ENCODE measurements around the gene RPA4.
"Not testable (repeated sequence)": the region's sequence is repeated elsewhere in the genome, so short reads cannot be mapped to it uniquely, and the experiment has no call there.

Gene RPA4, protein sequence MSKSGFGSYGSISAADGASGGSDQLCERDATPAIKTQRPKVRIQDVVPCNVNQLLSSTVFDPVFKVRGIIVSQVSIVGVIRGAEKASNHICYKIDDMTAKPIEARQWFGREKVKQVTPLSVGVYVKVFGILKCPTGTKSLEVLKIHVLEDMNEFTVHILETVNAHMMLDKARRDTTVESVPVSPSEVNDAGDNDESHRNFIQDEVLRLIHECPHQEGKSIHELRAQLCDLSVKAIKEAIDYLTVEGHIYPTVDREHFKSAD

DNA sequence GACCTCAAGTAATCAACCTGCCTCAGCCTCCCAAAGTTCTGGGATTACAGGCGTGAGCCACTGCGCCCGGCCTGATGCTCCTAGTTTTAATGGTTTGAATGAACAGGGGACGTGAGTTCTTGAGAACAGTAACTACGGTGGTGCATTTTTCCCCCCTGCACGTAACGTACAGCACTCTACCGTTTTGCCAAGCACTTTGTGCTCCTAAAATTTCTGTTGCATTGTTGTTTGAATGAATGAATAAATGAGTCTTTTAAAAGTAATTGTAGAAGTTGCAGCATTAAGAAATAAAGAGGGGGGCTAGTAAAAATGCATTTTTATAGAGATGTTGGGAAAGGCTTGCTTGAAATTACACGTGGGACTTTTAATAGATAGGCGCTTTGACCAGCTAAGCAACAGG, at the start of gene RPA4:
TSS of gene RPA4 (plus strand) at position 301 of the 400 bp plus-strand sequence. CDS start 403 bp downstream, outside the sequence.
- no peak for DNase-seq

DNA sequence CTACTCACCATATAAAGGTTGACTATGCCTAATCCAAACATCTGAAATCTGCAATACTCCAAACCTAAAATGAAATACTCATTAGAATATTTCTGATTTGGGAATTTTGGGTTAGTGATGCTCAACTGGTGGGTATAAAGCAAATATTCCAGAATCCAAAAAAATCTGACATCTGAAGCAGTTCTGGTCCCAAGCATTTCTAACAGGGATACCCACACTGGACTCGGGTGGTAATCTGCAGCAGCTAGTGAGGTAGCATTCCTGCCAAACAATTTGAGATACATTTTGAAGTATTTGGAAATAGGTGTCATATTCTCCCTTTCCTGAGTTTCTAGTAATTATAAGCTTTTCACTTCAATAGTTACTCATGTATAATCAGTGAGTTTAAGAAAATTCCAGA, 49.6 kb upstream of the RPA4 start:
- DNase-seq = no peak

DNA sequence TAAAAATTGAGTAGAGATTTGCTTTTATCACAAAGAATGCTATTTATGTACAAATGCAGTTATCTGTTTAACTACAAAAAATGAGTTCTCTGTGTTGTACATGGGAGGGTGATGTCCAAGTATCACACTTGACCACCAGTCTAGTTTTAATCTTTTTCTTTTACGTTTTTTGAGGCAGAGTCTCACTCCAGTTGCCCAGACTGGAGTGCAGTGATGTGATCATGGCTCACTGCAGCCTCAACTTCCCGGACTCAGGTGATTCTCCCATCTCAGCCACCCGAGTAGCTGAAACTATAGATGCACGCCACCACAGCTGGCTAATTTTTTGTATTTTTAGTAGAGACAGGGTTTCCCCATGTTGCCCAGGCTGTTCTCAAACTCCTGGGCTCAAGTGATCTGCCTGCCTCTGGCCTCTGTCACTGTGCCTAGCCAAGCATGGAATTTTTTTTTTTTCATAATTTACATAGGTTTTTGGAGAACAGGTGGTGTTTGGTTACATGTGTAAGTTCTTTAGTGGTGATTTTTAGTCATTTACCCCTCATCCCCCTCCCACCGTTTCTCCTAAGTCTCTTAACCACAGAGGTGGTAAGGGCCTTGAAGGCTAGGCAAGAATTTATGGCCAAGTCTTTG, 47.9 kb upstream of the RPA4 start:
- DNase-seq = no peak

DNA sequence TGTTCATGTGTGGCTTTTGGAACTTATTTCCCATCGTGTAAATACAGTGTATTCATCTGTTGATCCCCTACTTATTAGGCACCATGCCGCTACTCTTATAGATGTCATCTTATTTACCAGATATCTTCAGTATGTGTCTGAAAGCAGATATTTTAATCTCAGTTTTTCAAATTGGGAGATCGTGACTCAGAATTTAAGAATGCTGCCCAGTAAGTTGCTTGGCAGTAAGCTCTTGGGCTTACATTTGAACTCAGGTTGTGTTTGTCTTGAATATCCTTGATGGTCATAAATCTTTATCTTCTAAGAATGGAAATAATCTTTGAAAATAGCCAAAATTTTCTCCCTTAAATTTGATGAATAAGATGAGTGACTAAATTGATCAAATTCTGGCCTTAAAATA, 45.9 kb upstream of the RPA4 start:
- no peak for DNase-seq

DNA sequence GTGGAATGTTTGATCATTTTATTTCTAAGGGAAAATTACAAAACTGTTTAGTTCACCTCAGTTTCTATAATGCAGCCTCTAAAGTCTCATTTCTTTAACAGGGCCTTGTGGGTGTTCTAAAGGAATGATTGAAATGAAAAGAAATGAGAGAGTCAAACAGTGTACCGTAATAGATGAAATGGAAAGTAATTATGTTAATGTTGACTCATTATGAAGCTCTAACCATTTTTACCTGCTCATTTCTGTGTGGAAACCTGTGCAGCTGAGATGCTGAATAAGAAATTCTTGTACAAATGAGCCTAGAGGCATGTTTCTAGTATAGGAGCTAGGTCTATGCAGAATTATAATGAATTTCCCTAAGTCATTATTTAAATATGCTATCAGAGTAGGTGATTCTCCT, 45.2 kb upstream of the RPA4 start:
- peak; percentile 3 for DNase-seq

DNA sequence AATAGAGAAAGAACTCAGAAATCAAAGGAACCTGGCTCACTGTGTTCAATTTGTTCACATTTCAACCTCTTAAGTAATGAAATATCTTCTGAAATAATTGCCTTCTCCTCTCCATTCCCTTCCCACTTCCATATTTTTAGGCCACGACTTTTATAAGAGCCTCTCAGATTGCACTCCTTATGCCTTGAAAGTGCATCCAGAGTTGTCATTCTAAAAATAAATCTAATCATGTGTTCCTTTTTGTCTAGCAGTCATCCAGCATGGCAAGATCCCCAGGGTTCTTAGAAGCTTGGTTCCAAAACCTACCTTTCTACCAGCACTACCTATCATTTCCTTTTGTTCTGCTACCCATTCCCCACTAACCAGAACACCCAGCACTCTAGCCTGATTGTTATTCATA, 42.4 kb upstream of the RPA4 start:
- DNase-seq = no peak

DNA sequence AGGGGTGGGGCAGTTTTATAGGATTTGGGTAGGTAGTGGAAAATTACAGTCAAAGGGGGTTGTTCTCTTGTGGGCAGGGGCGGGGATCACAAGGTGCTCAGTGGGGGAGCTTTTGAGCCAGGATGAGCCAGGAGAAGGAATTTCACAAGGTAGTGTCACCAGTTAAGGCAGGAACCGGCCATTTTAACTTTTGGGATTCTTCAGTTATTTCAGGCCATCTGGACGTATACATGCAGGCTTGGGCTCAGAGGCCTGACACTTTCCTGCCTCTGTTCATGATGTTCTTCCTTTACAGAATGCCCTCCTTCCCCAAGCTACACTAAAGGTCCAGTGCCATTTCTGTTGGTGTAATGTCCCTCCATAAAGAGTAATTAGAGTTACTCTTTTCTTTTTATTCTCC, 41.8 kb upstream of the RPA4 start:
- DNase-seq = not testable (repeated sequence)

DNA sequence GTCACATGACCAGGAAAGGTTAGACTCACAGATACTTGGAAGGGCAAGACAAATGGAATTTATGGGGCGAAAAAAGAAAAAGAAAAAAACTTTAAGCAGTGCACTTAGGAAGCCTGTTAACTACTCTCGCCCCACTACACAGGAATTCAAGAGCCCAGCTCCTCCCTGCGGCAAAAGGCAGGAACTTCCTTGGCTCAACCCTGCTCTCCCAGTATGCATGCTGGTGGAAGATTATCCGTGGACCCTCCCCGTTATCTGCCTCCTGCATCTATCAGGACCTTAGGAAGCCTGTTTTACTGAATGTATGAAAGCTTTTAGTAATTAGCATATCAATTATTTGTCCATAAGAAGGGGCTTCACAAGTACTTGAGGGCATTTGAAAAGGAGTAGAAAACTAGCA, 40.1 kb upstream of the RPA4 start:
- no peak for DNase-seq

DNA sequence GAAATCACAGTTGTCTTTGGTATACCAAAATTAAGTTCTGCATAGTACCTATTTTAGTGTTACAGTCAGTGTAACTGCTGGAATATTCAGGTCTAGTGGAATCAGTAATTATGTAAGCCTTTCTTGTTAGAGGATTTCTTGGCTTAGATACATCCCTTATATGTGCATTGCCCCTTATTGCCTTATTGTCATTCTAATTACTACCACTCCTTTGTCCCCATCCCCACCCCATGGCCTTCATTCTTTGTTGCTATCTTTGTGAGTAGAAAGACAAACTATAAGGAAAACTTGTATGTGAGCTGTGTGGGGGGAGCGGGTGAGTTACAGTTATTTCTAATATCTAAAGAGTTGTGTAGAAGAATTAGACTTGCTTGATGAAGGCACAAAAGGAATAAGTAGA, 36.9 kb upstream of the RPA4 start:
- no peak for DNase-seq

DNA sequence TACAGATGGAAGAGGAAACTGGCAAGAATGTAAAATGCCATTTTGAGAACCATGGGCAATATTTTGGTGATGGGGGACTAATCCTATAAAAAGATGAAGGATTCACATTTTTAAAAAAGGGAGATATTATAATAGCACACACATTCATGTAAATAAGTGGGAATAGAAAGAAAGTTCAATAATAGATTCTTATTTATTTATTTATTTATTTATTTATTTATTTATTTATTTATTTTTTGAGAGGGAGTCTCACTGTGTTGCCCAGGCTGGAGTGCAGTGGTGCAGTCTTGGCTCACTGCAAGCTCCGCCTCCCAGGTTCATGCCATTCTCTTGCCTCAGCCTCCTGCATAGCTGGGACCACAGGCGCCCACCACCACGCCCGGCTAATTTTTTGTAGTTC, 24.3 kb upstream of the RPA4 start:
- DNase-seq = not testable (repeated sequence)

DNA sequence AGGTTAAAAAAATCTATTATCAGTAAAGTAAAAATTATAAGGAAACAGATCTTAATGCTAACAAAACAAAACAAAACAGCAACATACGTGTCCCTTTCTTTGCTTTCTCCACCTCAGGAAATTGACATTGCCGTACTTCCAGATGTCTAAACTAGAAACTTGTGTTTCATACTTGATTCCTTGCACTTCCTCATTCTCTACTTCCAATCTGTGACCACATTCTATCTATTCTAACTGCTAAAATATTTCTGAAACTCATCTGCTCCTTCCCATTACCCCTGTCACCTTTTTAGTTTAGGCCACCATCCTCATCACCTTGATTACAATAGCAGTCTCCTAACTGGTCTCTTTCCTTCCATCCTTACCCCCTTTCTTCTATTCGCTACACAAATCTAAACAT, 22.5 kb upstream of the RPA4 start:
- no peak for DNase-seq

DNA sequence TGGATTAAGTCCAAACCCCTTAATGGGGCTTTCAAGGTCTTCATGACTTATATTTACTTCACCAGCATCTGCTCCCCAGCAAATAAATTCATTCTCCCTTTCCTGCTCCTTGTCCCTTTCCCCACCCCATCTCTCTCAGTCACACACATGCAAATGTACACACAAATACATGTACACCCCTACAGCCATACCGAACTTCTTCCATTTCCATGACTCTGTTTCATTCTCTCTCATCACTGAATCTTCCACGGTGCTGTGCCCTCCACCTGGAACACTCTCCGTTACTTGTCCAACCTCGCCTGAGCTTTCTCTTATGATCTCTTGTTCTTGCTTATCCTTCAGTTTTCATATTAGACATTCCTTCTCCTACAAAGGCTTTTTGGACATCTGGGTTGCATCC, 22.0 kb upstream of the RPA4 start:
- no peak for DNase-seq

DNA sequence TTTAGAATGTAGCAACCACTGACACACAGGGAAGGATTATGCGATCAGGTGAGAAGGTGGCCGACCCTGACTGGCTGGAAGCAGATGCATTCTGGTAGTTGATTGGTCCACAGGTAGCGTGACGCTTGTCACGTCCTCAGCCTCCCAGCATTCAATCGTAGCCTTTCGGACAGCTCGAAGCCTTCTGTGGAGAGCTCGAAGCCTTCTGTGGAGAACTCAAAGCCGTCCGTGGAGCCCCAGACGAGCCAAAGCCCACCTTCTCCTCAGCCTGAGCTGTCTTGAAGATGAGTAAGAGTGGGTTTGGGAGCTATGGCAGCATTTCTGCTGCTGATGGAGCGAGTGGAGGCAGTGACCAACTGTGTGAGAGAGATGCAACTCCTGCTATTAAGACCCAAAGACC, 319 bp downstream of the RPA4 start:
- DNase-seq = no peak

DNA sequence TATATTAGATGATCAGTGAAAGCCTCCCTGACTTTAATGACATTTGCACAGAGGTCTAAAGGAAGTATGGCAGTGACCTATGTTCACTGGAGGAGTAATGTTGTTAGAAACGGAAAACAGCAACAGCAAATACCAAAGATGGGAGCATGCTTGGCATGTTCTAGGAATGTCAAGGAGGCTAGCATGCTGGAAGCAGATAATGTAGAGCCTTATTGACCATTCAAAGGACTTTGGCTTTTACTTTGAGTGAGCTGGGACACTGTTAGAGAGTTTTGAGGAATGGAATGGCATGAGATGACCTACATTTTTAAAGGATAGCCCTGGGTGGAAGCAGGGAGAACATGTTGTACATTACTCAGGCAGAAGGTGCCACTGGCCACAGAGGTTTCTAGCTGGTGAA, 6.0 kb downstream of the RPA4 start:
- no peak for DNase-seq

DNA sequence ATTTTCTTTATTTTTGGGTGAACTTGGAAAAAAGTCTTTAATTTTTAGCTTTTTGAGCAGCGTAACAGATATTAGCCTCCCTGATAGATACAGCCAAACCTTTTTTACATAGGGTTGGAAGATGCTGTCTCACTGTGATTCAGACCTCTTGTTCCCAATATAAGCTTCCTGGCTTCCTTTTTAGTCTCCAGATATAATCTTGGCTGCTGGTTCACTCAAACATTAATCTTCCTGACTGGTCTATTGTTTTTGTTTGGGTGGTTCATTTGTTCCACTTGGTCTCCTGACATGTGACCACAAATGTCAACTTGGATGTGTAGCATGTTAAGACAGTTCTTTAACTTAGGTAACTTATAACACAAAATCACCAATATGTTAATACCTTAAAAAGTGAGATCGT, 23.0 kb downstream of the RPA4 start:
- no peak for DNase-seq

DNA sequence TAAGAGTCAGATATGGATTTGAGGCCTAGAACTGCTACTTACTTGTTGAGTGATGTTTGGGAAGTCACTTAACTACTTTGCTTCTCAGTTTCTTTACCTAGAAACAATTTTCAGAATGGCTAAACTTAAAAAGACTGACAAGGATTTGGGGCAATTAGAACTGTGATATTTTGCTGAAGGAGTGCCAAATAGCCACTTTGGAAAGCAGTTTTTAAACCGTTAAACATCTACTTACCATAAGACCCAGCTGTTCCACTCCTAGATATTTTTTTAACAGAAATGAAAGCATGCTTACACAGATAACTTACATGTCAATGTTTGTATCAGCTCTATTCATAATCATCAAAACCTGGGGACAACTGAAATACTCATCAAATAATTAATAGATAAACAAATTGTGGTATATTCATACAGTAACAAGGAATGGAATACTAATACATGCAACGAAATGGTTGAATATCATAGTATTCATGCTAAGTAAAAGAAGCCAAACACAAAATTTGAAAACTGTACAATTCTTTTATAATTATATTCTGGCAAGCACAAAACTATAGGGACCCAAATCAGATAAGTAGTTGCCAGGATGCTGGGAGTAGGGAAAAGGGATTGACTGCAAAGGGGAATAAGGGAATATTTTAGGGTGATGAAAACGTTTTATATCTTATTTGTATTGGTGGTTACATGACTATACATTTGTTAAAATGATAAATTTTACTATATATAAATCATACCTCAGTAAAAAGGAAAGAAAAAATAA, 24.0 kb downstream of the RPA4 start:
- DNase-seq = no peak

DNA sequence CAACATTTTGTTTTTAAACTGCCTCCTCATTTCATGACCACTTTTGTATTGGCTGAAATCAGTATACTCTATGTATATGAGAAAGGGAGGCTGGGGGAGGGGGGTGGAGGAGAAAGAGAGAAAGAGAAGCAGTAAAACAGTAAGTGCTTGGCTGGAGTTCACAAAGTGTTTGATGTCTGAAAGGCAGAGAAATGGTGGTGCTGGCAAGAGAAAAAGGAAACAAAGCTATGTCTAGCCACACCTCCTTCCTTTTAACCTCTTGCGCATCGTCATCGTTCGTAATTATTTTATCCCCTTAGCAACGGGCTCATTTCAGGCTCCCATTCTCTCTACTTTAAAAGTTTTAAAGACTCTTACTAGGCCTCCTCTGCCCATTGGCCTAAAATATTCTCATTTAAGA, 25.6 kb downstream of the RPA4 start:
- DNase-seq = no peak

DNA sequence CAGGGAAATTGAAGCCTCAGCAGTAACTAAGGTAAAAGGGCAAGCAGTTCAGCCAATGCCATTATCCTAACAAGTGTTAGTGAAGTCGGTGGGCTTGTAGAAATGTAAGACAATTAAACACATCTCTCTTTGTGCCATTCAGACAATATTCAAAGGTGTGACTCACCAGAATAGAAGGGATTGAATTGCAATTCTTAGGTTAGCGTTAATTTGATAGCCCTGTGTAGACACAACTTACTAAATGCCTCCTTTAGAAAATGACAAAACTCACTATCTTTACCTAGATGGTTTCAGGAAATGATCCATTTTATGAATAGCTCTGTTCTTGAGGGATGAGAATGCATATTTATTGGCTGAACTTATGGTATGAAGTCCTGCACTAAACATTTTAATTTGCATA, 35.2 kb downstream of the RPA4 start:
- DNase-seq = no peak

DNA sequence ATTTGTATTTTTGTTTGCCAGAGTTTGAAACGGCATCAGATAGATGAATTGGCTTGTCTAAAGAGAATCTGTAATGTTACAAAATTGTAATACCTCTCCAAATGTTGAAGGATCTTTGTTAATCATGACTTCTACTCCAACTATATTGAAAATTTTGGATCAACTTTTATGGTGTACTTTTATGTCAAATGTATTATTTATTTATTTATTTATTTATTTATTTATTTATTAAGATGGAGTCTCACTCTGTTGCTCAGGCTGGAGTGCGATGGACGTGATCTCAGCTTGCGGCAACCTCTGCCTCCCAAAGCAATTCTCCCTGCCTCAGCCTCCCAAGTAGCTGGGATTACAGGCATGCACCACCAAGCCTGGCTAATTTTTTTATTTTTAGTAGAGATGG, 36.0 kb downstream of the RPA4 start:
- no peak for DNase-seq

DNA sequence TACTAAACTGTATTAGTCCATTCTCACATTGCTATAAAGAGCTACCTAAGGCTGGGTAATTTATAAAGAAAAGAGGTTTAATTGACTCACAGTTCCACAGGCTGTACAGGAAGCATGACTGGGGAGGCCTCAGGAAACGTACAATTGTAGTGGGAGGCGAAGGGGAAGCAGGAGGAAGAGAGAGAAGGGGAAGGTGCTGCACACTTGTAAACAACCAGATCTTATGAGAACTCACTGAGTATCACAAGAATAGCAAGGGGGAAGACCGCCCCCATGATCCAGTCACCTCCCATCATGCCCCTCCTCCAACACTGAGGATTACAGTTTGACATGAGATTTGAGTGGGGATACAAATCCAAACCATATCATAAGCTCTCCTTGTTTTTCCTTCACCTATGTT, 40.9 kb downstream of the RPA4 start:
- no peak for DNase-seq

DNA sequence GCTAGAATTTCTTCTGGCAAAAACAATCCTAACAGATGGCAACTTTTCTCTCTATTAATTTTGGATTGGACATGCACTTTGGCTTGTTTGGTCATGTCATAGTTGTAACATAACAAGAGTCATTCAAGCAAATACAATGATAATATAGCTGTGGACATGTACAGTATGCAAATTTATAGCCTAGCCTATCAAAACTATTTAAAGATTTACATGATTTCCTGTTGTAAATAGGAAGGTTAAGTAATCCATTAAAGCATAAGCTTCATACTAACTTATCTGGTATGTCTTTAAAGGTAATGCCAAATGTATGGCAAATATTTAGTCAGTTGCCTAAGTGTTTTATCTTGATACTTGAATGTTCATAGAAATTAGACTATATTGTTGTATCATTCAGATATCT, 45.3 kb downstream of the RPA4 start:
- no peak for DNase-seq

All from activated CD4-positive, alpha-beta T cell treated with anti-CD3 and anti-CD28 coated beads, Interleukin-2, Interleukin-6, amounts not matched to agents 100 ng/mL and 50 ng/mL, durations not matched to agents 16 hours and 8 hours (primary cell).